K562 (cell line): ENCODE results near the gene HOXA7. TPM values are rescaled to one million over a fixed set of nuclear protein-coding genes. Genes with fewer than 3 reads are reported as not detected.

Experiments used
- ATAC-seq: fragments of 200-7000 bp; cut with Tn5 transposase; 3 replicates; pipeline ENCODE4 v1.9.1; 2020; ENCODE audit warnings: moderate library complexity
- BruUV-seq: library from RNA; stranded (reverse); fragments of 400-500 nt; replicated peaks from 2 replicates; lab custom pipeline; 2021; lab: Mats Ljungman, UMichigan
- CTCF ChIA-PET: fragments of 300-600 bp; formaldehyde crosslinking; extraction: SDS; loops from one replicate; lab custom pipeline; 2021; ENCODE audit warnings: low intra/inter-chr PET ratio; lab: Yijun Ruan, JAX
- POLR2A ChIA-PET: fragments of 300-600, 350-650 bp; sonication (Branson Sonifier 250); formaldehyde crosslinking; extraction: SDS; loops from one replicate; lab custom pipeline; 2021; ENCODE audit warnings: antibody characterized with exemption, inconsistent platforms; lab: Yijun Ruan, JAX
- DNase-seq, 4 experiments: peaks; one replicate each; pipeline versions ENCODE4 v3.0.0 to v3.0.0-alpha.2; 2011 to 2018; ENCODE audit warnings: low spot score in 3 of 4, mixed read lengths in 3 of 4; ENCODE audit errors: extremely low read depth in 1 of 4
- FAIRE-seq: peaks from 2 replicates; lab custom pipeline; 2011; peaks lifted over from hg19 to GRCh38; lab: Jason Lieb, UNC
- H2AFZ ChIP-seq: 2 replicates; pipeline ENCODE4 v1.6.0; 2011; ENCODE audit warnings: low read depth, low read length, control low read depth, inconsistent platforms
- H3K27ac ChIP-seq: fragments of 200-600 bp; 3 replicates; pipeline ENCODE4 v1.8.0; 2011; ENCODE audit warnings: low read depth, mild to moderate bottlenecking, control low read depth, inconsistent platforms, low read length, moderate library complexity, mixed read lengths; ENCODE audit errors: extremely low read depth
- H3K27me3 ChIP-seq, 2 experiments: fragments of 300-600 bp in 1 of 2; 2 replicates in 1 of 2; 3 replicates in 1 of 2; pipeline versions ENCODE4 v1.6.0 to v1.8.0; 2011; ENCODE audit warnings: inconsistent platforms in 2 of 2, low read length in 2 of 2, mild to moderate bottlenecking in 1 of 2, mixed read lengths in 1 of 2, moderate library complexity in 1 of 2; ENCODE audit not compliant: control insufficient read depth in 2 of 2, insufficient read depth in 2 of 2
- H3K36me3 ChIP-seq: fragments of 300-600 bp; 3 replicates; pipeline ENCODE4 v1.8.0; 2011; ENCODE audit warnings: mild to moderate bottlenecking, low read length, inconsistent platforms; ENCODE audit not compliant: control insufficient read depth, insufficient read depth
- H3K4me1 ChIP-seq, 2 experiments: fragments of 200-600 bp in 1 of 2; replicated peaks in 1 of 2; 2 replicates in 1 of 2; 3 replicates in 1 of 2; pipeline versions ENCODE4 v1.5.1 to v1.8.0; 2011; ENCODE audit warnings: inconsistent platforms in 2 of 2, low read length in 2 of 2, mild to moderate bottlenecking in 1 of 2, mixed read lengths in 1 of 2, moderate library complexity in 1 of 2; ENCODE audit not compliant: control insufficient read depth in 2 of 2, insufficient read depth in 2 of 2
- H3K4me2 ChIP-seq: 2 replicates; pipeline ENCODE4 v1.6.1; 2011; ENCODE audit warnings: low read length, control low read depth, inconsistent platforms, mixed read lengths; ENCODE audit not compliant: insufficient read depth
- H3K4me3 ChIP-seq: fragments of 200-600 bp; sonication (generic), shearing (Covaris generic); 2 replicates; pipeline ENCODE4 v1.5.1; 2016; ENCODE audit warnings: control low read depth, inconsistent platforms
- H3K79me2 ChIP-seq: fragments of 200-600 bp; 3 replicates; pipeline ENCODE4 v1.8.0; 2011; ENCODE audit warnings: low read length, inconsistent platforms; ENCODE audit not compliant: control insufficient read depth, insufficient read depth
- H3K9ac ChIP-seq, 2 experiments: 2 replicates each; pipeline versions ENCODE4 v1.6.0 to v1.6.1; 2011; ENCODE audit warnings: low read depth in 2 of 2, low read length in 2 of 2, control low read depth in 1 of 2, inconsistent platforms in 1 of 2, mild to moderate bottlenecking in 1 of 2, mixed read lengths in 1 of 2; ENCODE audit not compliant: insufficient read depth in 1 of 2
- H3K9me1 ChIP-seq: one replicate; pipeline ENCODE4 v1.6.0; 2011; ENCODE audit warnings: inconsistent platforms, mild to moderate bottlenecking, low read length, moderate library complexity; ENCODE audit not compliant: control insufficient read depth, insufficient read depth
- H3K9me3 ChIP-seq: replicated peaks from 2 replicates; pipeline ENCODE4 v1.5.1; 2011; ENCODE audit warnings: low read depth, low read length, inconsistent platforms; ENCODE audit not compliant: control insufficient read depth, insufficient read depth
- H4K20me1 ChIP-seq: replicated peaks from 2 replicates; pipeline ENCODE4 v1.6.1; 2011; ENCODE audit warnings: low read length, inconsistent platforms, mixed read lengths; ENCODE audit not compliant: control insufficient read depth, insufficient read depth
- CREM ChIP-seq: IDR thresholded peaks from 2 replicates; pipeline ENCODE4 v1.6.1; 2014; ENCODE audit warnings: antibody characterized with exemption, low read depth
- ELF4 ChIP-seq: fragments of 450-650 bp; formaldehyde crosslinking; IDR thresholded peaks from 2 replicates; pipeline ENCODE4 v1.4.0; 2022; ENCODE audit warnings: missing genetic modification characterization
- JUND ChIP-seq, 2 experiments: IDR thresholded peaks; 2 replicates in 1 of 2; 3 replicates in 1 of 2; pipeline ENCODE4 v1.6.1; 2011; ENCODE audit warnings: borderline replicate concordance in 2 of 2, low read depth in 2 of 2, low read length in 2 of 2, improper control_type of control experiment in 1 of 2, missing biosample characterization in 1 of 2, missing genetic modification characterization in 1 of 2, missing genetic modification reagents in 1 of 2
- KAT7 ChIP-seq: sonication (generic); formaldehyde crosslinking; IDR thresholded peaks from 2 replicates; pipeline ENCODE4 v1.8.0; 2022; ENCODE audit warnings: missing genetic modification reagents, mild to moderate bottlenecking, borderline replicate concordance
- KDM2B ChIP-seq: fragments of 250-450 bp; sonication (Bioruptor Pico); IDR thresholded peaks from 2 replicates; pipeline ENCODE4 v1.8.0; 2021; ENCODE audit warnings: mild to moderate bottlenecking, moderate library complexity
- PHF21A ChIP-seq: fragments of 450-650 bp; IDR thresholded peaks from 2 replicates; pipeline ENCODE4 v1.6.1; 2017; ENCODE audit warnings: low read depth, borderline replicate concordance
- RFX7 ChIP-seq: fragments of 250-450 bp; sonication (Bioruptor Pico); IDR thresholded peaks from 2 replicates; pipeline ENCODE4 v1.5.1; 2021; ENCODE audit warnings: mild to moderate bottlenecking
- RUNX1 ChIP-seq: sonication (generic); IDR thresholded peaks from 2 replicates; pipeline ENCODE4 v1.6.1; 2016; ENCODE audit warnings: antibody characterized with exemption, low read depth
- ZNF445 ChIP-seq: fragments of 250-450 bp; sonication (Bioruptor Pico); IDR thresholded peaks from 2 replicates; pipeline ENCODE4 v1.4.0; 2020; ENCODE audit warnings: low read depth, mild to moderate bottlenecking, moderate library complexity
- WGBS: fragments of 100-300 bp; shearing (Covaris generic); methylation state at CpG from one replicate; pipeline ENCODE4 v1.1.6; 2016; ENCODE audit warnings: low coverage, mixed read lengths; ENCODE audit not compliant: insufficient coverage; ENCODE audit errors: missing lambda C conversion rate; 5-methylcytosine and 5-hydroxymethylcytosine counted together
- in situ Hi-C: fragments of 300-500 bp; cut with MboI; formaldehyde crosslinking; loops from 4 replicates; pipeline ENCODE4 v1.15.0; 2018; ENCODE audit warnings: inconsistent platforms, mixed read lengths
- intact Hi-C: fragments of 100-400 bp; cut with micrococcal nuclease; formaldehyde crosslinking; loops from 2 replicates; pipeline ENCODE4 v1.14.2; 2022
- polyA plus RNA-seq, 8 experiments: library from polyadenylated mRNA; depleted of rRNA in 4 of 8; stranded (reverse) in 5 of 8; unstranded in 3 of 8; fragments of >200 nt; fragmentation: Nextera tagmentation in 2 of 8; fragmentation: Illumina TruSeq in 1 of 8; extraction: Ambion mirVana in 2 of 8; extraction: Trizol in 1 of 8; gene quantifications; 2 replicates each; pipeline versions ENCODE4 v1.2.1 to v1.2.3, GENCODE V29; 2011 to 2014; ENCODE audit warnings: inconsistent platforms in 1 of 8, missing spikeins in 1 of 8
- total RNA-seq, 7 experiments: library from RNA; depleted of rRNA in 6 of 7; stranded (reverse); fragments of >200 nt in 6 of 7; fragmentation: Illumina TruSeq in 2 of 7; extraction: Trizol in 2 of 7; gene quantifications; 2 replicates each; pipeline versions ENCODE4 v1.2.1 to v1.2.3, GENCODE V29; 2011 to 2021; ENCODE audit warnings: low replicate concordance in 1 of 7
- TF ChIP-seq, protein P1 (sequence below): fragments of 450-650 bp; IDR thresholded peaks from 2 replicates; pipeline ENCODE4 v1.7.1; 2018; ENCODE audit warnings: mild to moderate bottlenecking, low read depth; ENCODE audit not compliant: partially characterized antibody
- TF ChIP-seq, protein P2 (sequence below): sonication (generic); formaldehyde crosslinking; IDR thresholded peaks from 2 replicates; pipeline ENCODE4 v1.8.0; 2023; ENCODE audit warnings: missing genetic modification reagents, mild to moderate bottlenecking, borderline replicate concordance

HOXA7 gene
- total and polyA plus RNA-seq, 9 of the 15 experiments (the other 6 are each of a cell fraction or from before 2014, with no cell fraction given) = not detected

DNA sequence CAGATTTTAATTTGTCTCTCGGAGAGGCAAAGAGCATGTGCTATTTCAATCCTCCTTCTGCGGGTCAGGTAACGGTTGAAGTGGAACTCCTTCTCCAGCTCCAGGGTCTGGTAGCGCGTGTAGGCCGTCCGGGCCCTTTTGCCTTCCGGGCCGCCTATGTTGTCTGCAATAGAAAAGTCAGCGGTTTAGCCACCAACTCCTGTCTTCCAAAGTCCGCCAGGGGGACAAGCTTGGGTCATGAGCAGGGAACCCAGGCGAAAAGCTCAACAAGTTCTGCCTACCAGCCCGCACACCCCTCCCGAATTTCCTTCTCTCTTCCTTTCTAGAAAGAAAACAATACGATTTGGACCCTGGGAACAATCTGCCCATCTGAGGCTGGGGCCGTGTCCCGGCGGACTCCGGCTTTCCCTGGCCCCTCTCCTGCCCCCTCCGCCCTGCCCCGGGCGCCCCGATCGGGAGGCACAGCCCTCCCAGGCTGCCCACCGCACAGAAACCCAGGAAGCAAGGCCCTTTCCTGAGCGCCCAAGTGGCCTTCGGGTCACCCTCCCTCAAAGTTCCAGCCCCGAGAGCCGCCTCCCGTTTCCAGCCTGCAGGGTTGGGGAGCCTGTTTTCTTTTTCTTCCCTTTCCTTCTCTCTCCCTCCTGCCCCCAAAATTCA lies 14.4 kb downstream of the HOXA7 start (continued):
- TF ChIP-seq RFX7 (CRISPR knock-in tag) = no peak
- TF ChIP-seq, protein P1, sequence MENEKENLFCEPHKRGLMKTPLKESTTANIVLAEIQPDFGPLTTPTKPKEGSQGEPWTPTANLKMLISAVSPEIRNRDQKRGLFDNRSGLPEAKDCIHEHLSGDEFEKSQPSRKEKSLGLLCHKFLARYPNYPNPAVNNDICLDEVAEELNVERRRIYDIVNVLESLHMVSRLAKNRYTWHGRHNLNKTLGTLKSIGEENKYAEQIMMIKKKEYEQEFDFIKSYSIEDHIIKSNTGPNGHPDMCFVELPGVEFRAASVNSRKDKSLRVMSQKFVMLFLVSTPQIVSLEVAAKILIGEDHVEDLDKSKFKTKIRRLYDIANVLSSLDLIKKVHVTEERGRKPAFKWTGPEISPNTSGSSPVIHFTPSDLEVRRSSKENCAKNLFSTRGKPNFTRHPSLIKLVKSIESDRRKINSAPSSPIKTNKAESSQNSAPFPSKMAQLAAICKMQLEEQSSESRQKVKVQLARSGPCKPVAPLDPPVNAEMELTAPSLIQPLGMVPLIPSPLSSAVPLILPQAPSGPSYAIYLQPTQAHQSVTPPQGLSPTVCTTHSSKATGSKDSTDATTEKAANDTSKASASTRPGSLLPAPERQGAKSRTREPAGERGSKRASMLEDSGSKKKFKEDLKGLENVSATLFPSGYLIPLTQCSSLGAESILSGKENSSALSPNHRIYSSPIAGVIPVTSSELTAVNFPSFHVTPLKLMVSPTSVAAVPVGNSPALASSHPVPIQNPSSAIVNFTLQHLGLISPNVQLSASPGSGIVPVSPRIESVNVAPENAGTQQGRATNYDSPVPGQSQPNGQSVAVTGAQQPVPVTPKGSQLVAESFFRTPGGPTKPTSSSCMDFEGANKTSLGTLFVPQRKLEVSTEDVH = no peak
- TF ChIP-seq KDM2B = no peak
- TF ChIP-seq RUNX1 = no peak
- no peak for TF ChIP-seq ELF4
- TF ChIP-seq CREM = no peak

DNA sequence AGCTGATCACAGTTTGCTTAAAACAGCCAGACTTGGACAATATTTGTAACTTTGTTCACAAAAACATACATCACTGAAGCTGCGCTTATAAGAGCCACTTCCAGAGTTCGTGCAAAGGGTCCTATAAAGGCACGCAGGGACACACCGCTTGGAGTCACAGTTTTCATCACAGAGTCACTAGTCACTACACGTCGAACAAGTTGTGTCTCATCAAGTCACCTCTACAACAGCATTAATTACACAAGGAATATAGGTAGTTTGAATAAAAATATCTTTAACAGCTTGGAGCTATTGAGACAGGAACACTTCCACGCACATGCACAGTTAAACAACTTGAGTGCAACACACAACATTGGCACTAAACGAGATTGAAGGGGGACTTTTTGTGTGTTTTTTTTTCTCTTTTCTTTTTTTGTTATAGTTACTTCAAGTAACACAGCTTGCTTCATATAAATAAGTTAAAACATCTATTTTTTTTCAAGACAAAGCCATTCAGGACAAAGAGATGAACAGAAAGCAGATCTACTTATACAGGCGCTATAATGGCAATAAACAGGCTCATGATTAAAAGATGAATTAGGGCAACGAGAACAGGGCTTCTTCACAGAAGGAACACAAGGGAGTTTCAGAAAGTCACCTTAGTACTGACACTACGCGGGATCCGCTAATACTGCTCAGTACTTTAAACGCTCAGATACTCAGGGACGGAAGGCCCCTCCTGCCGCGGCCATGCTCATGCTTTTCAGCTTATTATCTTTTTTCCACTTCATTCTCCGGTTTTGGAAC lies 15.1 kb downstream of the HOXA7 start:
- H3K36me3 ChIP-seq = no peaks in the 10 kb centered on the region
- FAIRE-seq (no peak), DNase-seq (no peak), ATAC-seq (no peak)
- H3K9ac ChIP-seq = no peak overlapping the region
- intact Hi-C loops (no loop called here), in situ Hi-C loops (loop anchor here (10.0 kb wide), 1 partner anchor 287 kb away; no protein-coding TSS in a partner anchor)
- H3K4me3 ChIP-seq = no peak overlapping the region
- ChIA-PET POLR2A (no interaction called here), CTCF (interaction anchor here (0.6 kb wide), 1 partner anchor 830 kb away, joined by 5 read pairs; no protein-coding TSS in a partner anchor)
- H2AFZ ChIP-seq = no peak overlapping the region
- H3K4me1 ChIP-seq = peaks cover under 1 to 20% of the 10 kb centered on the region in 2 experiments; a peak in 2 of 5 replicates
- BruUV-seq = no TSS peak
- H4K20me1 ChIP-seq = no peaks in the 10 kb centered on the region
- 12% methylated on average over 18 of the region's 18 CpGs for WGBS
- no peak overlapping the region for H3K27ac ChIP-seq
- H3K27me3 ChIP-seq = peaks cover 28 to 80% of the 10 kb centered on the region in 2 experiments
- no peaks in the 10 kb centered on the region for H3K9me1 ChIP-seq
- no peak overlapping the region for H3K4me2 ChIP-seq
- H3K9me3 ChIP-seq = no peaks in the 10 kb centered on the region
- no peaks in the 10 kb centered on the region for H3K79me2 ChIP-seq
- no peak for TF ChIP-seq JUND (IDR thresholded peaks at IDR 0.05; ENCODE audit: borderline replicate concordance, low read depth, low read length)
- no peak for TF ChIP-seq JUND (tag; IDR thresholded peaks at IDR 0.05; ENCODE audit: borderline replicate concordance, low read depth, low read length)
- no peak for TF ChIP-seq PHF21A
- TF ChIP-seq ZNF445 (CRISPR knock-in tag) = no peak
- TF ChIP-seq, protein P2, sequence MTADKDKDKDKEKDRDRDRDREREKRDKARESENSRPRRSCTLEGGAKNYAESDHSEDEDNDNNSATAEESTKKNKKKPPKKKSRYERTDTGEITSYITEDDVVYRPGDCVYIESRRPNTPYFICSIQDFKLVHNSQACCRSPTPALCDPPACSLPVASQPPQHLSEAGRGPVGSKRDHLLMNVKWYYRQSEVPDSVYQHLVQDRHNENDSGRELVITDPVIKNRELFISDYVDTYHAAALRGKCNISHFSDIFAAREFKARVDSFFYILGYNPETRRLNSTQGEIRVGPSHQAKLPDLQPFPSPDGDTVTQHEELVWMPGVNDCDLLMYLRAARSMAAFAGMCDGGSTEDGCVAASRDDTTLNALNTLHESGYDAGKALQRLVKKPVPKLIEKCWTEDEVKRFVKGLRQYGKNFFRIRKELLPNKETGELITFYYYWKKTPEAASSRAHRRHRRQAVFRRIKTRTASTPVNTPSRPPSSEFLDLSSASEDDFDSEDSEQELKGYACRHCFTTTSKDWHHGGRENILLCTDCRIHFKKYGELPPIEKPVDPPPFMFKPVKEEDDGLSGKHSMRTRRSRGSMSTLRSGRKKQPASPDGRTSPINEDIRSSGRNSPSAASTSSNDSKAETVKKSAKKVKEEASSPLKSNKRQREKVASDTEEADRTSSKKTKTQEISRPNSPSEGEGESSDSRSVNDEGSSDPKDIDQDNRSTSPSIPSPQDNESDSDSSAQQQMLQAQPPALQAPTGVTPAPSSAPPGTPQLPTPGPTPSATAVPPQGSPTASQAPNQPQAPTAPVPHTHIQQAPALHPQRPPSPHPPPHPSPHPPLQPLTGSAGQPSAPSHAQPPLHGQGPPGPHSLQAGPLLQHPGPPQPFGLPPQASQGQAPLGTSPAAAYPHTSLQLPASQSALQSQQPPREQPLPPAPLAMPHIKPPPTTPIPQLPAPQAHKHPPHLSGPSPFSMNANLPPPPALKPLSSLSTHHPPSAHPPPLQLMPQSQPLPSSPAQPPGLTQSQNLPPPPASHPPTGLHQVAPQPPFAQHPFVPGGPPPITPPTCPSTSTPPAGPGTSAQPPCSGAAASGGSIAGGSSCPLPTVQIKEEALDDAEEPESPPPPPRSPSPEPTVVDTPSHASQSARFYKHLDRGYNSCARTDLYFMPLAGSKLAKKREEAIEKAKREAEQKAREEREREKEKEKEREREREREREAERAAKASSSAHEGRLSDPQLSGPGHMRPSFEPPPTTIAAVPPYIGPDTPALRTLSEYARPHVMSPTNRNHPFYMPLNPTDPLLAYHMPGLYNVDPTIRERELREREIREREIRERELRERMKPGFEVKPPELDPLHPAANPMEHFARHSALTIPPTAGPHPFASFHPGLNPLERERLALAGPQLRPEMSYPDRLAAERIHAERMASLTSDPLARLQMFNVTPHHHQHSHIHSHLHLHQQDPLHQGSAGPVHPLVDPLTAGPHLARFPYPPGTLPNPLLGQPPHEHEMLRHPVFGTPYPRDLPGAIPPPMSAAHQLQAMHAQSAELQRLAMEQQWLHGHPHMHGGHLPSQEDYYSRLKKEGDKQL = no peak
- TF ChIP-seq KAT7 (CRISPR knock-in tag) = no peak
